T-helper 1 cell treated with Interleukin-12 subunit alpha and Interleukin-12 subunit beta and Interleukin-4 antibody, amounts not matched to agents 30 ng/mL and 1 ng/mL, for 36 hours (primary cell): Measurements from ENCODE around the gene CHAF1A. TPM values are rescaled to one million over a fixed set of nuclear protein-coding genes. Genes with fewer than 3 reads are reported as not detected.

ENCODE experiments used
- intact Hi-C: fragments of 100-400 bp; cut with micrococcal nuclease; formaldehyde crosslinking; loops from one replicate; pipeline ENCODE4 v1.15.1; 2024
- total RNA-seq: library from RNA; stranded (reverse); gene quantifications from 2 replicates; pipeline ENCODE4 v1.2.3, GENCODE V29; 2022

The CHAF1A gene
- total RNA-seq, 1 donor from 2014 or later: 79.1 TPM

DNA sequence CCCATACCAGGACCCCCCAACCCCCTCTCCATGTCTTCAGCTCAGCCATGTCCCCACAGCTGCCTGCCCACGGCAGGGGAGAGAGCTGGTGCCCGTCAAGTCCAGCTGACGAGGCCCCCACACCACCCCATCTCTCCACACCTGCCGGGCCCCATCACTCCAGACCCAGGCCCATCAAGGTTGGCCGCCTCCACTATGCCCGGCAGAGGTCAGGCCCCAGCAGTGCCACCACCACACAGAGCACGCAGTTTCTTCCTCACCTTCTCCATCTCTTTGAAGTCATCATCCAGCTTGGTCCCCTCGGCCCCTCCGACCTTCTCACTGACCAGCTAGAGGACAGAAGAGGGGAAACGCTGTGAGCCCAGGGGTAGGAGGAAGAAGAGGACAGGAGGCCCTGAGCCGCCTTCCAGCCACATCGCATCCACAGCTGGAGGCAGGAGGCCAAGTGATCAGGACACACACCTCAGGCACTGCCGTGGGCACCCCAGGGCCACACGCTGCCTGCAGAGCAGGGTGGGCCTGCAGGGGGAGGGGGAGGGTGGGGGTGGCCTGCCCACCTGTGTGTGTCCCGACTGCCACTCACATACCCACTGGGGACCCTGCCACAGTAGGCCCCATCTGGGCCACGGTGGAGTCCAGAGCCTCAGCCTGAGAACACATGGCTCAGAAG lies 35.6 kb upstream of the CHAF1A start:
- intact Hi-C loops: no loop called here

DNA sequence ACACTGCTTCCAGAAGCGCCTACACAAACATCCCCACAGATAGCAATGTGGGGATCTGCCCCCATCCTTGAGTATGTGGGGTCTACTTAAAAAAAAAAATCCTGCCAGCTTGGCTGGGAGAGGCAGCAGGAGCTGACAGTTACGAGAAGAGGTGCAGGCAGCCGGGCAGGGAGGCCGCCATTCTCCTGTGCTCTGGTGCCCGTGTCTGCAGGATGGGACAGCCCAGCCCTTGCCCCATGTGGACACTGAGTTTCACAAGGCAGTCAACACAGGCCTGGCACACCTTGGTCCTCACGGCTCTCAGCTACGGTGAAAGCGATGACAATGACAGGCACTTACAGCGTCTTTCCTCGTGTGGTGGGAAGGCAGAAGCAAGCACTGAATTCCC lies 35.1 kb upstream of the CHAF1A start:
- intact Hi-C loops: no loop called here

GRCh38 chr19:4367781-4368127 lies 34.7 kb upstream of the CHAF1A start:
- intact Hi-C loops: no loop called here

DNA sequence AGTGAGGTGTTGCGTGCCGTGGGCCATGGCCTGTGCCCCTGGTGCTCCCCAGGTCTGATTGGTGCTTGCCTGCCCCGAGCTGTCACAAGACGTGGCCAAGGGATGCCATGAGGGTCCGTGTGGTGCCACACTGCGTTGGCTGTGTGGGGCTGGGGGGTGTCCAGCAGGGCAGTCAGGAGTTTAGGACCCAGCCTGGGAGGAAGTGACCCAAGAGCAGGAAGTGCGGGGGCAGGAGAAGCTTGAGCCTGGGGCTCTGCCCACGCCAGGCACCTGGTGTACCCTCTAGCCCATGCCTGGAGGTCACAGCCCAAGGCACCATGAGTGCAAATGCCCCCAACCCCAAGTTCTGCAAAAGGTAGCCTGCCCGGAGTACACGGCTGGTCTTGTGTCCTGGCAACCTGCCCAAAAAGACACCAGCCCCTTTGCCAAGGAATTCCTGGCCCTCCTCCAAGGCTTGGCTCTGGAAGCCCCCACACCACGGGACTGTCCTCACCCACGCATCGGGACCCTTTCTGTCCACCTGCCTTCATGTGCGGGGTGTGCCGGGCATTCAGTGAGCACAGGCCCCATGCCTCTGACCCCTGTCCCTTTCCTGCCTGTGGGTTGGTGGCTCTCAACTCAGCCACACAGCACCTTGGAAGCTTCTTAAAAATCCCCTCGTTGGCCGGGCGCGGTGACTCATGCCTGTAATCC lies 34.2 kb upstream of the CHAF1A start:
- intact Hi-C loops: no loop called here

GRCh38 chr19:4369109-4369887 lies 33.1 kb upstream of the CHAF1A start:
- intact Hi-C loops: loop anchor here (1.0 kb wide), 6 partner anchors 11 to 122 kb away; partner anchors contain the start of genes MPND, SH3GL1 and YJU2

- intact Hi-C loops: loop anchor here (1.0 kb wide), 6 partner anchors 10 to 123 kb away; partner anchors contain the start of genes MPND, SH3GL1 and YJU2
Observed at GRCh38 chr19:4369888-4370260, 32.6 kb upstream of the CHAF1A start.

- intact Hi-C loops: no loop called here
Observed at GRCh38 chr19:4370418-4371041, 31.9 kb upstream of the CHAF1A start.

DNA sequence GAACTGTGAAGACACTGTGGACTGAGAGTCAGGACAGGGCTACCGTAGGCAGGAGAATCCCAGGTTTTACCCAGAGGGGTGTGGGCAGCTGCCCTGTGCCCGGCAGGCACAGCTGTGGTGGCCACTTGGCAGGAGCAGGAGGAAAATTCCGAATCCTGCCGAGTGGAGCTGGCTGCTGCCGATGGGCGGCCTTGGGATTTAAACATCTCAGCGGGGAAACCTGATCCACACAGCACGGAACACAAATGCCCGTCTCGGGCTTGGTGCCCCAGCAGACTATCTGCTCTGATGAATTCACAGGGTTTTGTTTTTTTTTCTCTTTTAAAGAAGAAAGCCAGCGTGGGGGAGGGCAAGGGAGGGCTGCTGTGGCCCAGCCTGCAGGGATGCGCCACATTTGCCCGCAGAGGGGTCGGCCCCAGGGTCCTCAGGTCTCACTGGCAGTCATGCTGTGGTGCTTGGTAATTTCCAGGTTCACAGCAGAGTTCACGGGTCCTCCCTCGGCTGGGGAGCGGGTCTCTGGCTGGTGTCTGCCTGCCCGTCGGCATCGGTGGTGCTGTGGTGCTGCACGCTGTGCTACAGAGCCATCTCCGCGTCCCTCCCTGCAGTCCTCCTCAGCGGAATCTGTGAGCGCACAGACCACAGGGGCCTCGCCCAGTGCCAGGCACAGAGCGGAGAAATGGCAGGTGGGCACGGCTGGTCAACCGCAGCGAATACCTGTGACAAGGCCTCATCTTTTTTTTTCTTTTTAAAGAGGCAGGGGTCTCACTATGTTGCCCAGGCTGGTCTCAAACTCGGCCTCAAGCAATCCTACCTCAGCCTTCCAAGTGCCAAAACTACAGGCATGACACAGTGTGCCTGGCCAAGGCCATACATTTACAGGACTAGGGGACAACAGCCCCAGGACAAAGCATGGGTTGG lies 30.9 kb upstream of the CHAF1A start:
- intact Hi-C loops: no loop called here

- intact Hi-C loops: no loop called here
Observed at GRCh38 chr19:4372165-4373012, 30.1 kb upstream of the CHAF1A start.

DNA sequence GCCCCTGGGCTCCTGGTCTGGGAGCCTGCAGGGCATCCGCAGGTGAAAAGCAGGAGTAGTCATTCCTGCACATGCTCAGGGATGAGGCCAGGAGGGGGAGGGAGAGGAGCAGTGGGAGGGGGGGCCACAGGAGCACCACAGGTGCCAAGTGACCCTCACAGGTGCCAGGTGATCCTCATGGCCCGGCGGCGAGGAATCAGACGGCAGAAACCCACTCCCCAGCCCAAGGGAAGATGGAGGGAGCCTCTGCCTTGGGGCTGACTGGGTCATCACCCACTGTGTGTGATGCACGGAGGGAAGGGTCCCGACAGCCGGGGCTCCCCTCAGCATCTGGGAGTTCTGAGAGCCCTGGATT lies 29.4 kb upstream of the CHAF1A start:
- intact Hi-C loops: no loop called here

DNA sequence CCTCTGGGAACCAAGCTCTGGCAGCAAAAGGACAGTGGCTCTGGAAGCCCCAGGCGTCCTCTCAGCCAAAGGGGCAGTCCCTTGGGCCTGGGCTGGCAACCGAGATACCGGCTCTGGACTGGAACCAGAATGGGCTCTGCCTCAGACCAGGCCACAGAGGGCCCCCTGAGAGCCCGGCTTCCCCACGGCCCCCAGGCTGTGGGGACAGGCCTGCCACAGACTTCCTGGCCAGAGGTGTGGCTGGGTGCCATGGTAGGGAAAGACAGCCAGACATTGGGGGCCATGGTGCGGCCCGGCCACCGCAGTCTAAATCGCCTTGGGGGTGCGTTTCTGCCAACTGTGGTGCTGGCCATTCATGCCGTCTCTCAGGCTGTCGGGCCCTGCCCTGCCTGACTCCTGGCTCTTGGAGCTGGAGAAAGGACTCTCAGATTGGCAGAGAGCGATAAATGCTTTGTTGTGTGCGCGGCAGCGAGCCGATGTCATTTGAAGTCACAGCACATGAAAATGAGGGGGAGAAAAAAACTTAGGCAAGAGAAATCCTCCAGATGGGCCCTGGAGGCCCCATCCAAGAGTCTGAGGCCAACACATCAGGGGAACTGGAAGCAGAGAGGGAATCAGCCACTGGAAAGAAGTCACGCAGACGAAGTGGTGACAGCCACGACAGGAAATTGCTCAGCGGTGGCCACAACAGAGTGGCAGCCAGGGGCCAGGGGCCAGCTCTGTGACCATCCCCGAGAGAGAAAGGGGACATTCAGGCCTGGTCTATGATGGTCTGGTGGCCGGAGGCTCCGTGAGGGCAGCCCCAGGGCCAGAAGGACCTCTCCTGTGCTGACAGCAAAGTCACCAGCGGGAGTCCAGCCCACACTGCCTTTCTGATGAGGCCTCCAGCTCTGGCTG lies 28.6 kb upstream of the CHAF1A start:
- intact Hi-C loops: no loop called here

DNA sequence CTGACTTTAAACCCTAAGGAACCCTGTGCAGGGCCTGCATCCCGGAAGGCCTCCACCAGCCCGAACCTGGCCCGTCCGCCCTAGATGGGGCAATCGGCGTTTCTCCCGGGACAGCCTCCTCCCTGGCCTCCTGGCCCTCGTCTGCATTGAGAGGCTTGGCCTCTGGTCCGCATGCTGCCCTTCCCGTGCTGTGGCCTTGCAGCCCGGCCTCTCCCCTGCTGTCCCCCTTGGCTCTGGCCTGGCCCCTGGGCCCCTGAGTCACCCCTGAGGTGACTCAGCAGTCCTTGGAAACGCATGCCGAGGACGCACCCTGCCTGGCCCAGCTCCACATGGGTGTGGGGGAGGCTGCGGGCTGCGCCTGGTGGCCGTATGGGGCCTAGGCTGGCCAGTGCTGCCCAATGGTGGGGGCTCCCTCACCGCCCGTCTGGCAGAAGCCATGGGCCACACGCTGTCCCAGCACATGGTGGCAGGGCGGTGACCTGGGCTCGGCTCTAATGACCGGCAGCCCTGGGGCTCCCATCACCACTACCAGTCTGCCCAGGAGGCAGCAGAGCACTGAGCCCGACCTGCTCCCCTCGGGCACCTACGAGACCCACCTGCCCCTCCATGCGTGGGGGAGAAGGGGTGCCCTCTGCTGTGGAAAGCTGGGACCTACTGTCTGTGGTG lies 27.8 kb upstream of the CHAF1A start:
- intact Hi-C loops: no loop called here

DNA sequence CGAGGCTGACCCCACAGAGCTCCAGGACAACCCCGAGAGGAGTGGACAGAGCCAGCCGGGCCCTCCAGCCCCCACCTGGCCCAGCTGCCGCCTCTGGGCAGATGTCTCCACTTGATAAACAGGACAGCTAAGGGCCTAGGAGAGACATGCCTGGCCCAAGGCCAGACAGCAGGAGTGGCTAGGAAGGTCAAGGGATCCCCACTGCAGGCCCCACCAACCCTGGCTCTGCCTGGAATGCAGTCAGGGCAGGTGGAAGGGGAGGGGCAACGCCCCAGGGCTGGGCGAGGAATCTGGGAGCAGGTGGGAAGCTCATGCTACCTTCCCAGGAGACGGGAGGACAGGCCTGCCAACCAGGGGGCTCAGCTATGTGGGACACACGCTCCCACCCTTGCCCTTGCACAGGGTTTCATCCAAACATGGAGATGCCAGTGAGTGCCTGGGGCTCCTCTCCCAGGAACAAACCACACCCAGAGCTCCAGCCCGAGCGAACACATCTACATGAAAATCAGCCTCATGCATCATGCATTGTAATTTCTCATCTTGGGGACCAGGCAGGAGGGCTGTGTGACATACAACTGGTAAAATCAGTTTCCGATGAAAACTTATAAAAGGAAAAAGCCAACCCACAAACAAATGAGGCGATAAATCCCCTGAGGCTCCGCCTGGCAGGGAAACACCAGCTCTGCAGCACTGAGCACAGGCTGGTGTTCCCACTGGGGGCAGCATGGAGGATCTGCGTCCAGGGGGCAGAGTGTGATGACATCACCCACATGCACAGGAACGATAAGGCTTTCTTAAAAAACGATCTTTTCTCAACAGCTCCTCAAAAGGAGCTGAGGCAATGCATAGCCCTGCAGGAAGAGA lies 27.0 kb upstream of the CHAF1A start:
- intact Hi-C loops: no loop called here

GRCh38 chr19:4376028-4376670 lies 26.3 kb upstream of the CHAF1A start:
- intact Hi-C loops: no loop called here

DNA sequence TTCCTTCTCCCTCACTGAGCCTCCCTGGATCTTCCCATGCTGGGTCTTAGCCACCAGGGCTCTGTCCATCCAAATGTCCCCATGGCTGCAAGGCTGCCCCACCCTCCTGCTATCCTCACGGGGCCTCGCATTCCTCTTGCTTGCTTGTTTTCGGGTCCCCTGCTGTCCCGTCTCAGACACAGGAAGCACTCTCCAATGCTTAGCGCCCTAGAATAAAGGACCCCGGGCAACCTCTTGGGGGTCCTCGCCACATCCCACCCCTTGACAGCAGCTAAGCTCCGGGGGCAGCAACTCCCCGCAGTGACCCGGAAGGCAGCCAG lies 25.8 kb upstream of the CHAF1A start:
- intact Hi-C loops: no loop called here

DNA sequence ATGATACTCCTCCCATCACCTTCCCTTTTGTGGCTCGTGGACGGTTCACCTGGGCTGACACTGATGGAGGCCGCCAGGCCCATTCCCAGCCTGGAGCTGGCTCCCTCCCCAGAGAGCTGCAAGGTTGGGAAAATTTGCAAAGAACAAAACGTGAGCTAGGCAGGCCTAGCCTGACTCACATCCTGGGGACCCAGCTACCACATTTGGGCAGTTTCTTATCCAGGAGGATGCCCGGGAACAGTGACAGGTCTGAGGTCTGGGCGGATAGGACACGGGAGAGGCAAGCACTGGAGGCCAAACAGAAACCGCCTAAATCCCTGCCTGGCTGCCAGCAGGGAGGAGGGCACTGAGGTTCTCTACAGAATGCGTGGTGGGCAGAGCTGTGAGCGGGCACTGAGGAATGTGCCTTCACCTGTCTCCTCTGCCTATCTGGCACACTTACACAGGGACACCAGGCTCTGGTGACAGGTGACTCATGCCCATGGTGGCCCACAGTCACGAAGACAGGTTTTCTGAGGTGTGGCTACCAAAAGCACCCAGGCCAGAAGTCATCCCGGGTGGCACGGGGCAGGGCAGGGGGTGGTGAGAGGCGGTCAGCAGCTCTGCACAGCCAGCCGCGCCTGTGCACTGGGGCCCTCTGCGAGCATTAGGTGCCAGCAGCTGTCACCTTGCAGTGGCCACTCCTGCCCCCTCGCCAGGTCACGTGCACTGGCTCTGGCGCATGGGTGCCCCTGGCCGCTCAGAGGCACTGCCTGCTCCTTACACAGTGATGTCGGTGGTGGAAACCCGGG lies 25.3 kb upstream of the CHAF1A start:
- intact Hi-C loops: no loop called here
